Smooth muscle cell (in vitro differentiated cells): ENCODE measurements around the gene PPP1CA. TPM values are rescaled to one million over a fixed set of nuclear protein-coding genes. Genes with fewer than 3 reads are reported as not detected.

Experiments
- DNase-seq: peaks from one replicate; lab custom pipeline; 2025; ENCODE audit not compliant: unreplicated experiment; lab: John Stamatoyannopoulos, UW
- H2AFZ ChIP-seq: fragments of 200-600 bp; sonication (generic); 2 replicates; pipeline ENCODE4 v1.6.0; 2016; ENCODE audit warnings: antibody characterized with exemption, low read depth, mild to moderate bottlenecking
- H3F3A ChIP-seq: fragments of 200-600 bp; sonication (generic); 2 replicates; pipeline ENCODE4 v1.6.0; 2017; ENCODE audit warnings: antibody characterized with exemption, low read depth
- H3K27ac ChIP-seq: fragments of 200-600 bp; sonication (generic); 2 replicates; pipeline ENCODE4 v1.5.1; 2016; ENCODE audit warnings: low read depth, mild to moderate bottlenecking
- H3K27me3 ChIP-seq: fragments of 200-600 bp; sonication (generic); 2 replicates; pipeline ENCODE4 v1.6.1; 2016; ENCODE audit warnings: low read depth, mild to moderate bottlenecking
- H3K36me3 ChIP-seq: fragments of 200-600 bp; sonication (generic); 2 replicates; pipeline ENCODE4 v1.5.1; 2016; ENCODE audit warnings: low read depth
- H3K4me1 ChIP-seq: fragments of 200-600 bp; sonication (generic); 2 replicates; pipeline ENCODE4 v1.5.1; 2016; ENCODE audit warnings: low read depth
- H3K4me2 ChIP-seq: fragments of 200-600 bp; sonication (generic); 2 replicates; pipeline ENCODE4 v1.6.0; 2016; ENCODE audit warnings: mild to moderate bottlenecking
- H3K4me3 ChIP-seq: fragments of 200-600 bp; sonication (generic); 2 replicates; pipeline ENCODE4 v1.5.1; 2016; ENCODE audit warnings: mild to moderate bottlenecking
- H3K79me2 ChIP-seq: fragments of 200-600 bp; sonication (generic); 2 replicates; pipeline ENCODE4 v1.6.0; 2016; ENCODE audit warnings: low read depth, mild to moderate bottlenecking
- H3K9ac ChIP-seq: fragments of 200-600 bp; sonication (generic); 2 replicates; pipeline ENCODE4 v1.6.0; 2016; ENCODE audit warnings: low read depth
- H3K9me3 ChIP-seq: fragments of 200-600 bp; sonication (generic); replicated peaks from 2 replicates; pipeline ENCODE4 v1.5.1; 2016; ENCODE audit warnings: low read depth
- H4K20me1 ChIP-seq: fragments of 200-600 bp; sonication (generic); 2 replicates; pipeline ENCODE4 v1.6.0; 2016; ENCODE audit warnings: low read depth
- WGBS: methylation state at CpG from one replicate; pipeline ENCODE4 v1.1.7; 2016; ENCODE audit warnings: low lambda C conversion rate; 5-methylcytosine and 5-hydroxymethylcytosine counted together
- polyA plus RNA-seq: library from polyadenylated mRNA; unstranded; fragments of >200 nt; fragmentation: Nextera tagmentation; extraction: Ambion mirVana; gene quantifications from 2 replicates; pipeline ENCODE4 v1.2.1, GENCODE V29; 2016
- total RNA-seq: library from RNA; depleted of rRNA; stranded (reverse); fragments of >200 nt; gene quantifications from 2 replicates; pipeline ENCODE4 v1.2.3, GENCODE V29; 2014
- TF ChIP-seq, protein P1 (sequence below): fragments of 200-600 bp; sonication (generic); IDR thresholded peaks from 2 replicates; pipeline ENCODE4 v1.5.1; 2017; ENCODE audit warnings: borderline replicate concordance, mild to moderate bottlenecking, antibody characterized with exemption; ENCODE audit not compliant: insufficient read depth, poor library complexity, severe bottlenecking

The PPP1CA gene
- total and polyA plus RNA-seq, 2 experiments from 2014 or later = 123 to 210 TPM

DNA sequence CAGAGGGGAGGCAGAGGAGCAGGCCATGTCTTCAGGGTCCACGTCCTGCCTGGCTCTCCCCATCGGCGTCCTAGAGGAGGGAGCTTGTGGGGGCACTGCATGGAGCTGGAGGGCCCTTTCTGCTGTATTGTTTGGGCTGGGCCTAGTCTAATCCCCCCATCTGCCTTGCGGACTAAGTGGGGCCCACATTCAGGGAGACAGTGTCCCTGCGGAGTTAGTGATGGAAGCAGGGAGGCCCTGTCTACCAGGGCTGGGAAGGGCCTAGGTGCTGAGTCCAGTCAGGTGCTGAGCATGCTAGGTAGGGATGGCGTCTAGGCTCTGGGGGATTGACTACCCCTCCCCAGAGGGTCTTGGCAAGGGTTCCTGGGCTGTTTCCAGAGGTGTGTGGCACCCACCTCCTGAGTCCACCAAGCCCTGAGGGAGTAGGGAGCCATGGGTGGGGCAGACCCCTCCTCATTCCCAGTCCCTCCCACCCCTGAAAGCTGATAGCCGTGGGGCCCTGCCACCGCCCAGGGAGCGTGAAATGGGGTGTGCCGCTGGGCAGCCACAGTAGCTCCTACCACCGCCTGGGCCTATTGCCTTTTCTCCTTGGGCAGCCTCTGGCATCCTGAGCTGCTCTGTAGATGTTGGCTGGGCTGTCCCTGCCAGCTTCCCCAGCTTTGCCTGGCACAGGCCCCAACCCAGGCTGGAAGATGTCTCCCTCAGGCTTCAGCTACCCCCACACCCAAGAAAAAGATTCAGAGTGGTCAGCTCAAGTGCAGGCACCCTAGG, 46.5 kb downstream of the PPP1CA start:
- H3K79me2 ChIP-seq = peaks cover 14% of the 10 kb centered on the region
- DNase-seq = no peak
- H3K4me1 ChIP-seq = peaks cover 34% of the 10 kb centered on the region
- 75% methylated on average over 11 of the region's 11 CpGs for WGBS
- no peak overlapping the region for H2AFZ ChIP-seq
- peak overlapping the region; percentile 85 for H3K4me2 ChIP-seq
- H3K9me3 ChIP-seq = no peaks in the 10 kb centered on the region
- peak overlapping the region; percentile 98 for H3K27ac ChIP-seq
- peaks cover 5% of the 10 kb centered on the region for H4K20me1 ChIP-seq
- H3K4me3 ChIP-seq = no peak overlapping the region
- TF ChIP-seq, protein P1, sequence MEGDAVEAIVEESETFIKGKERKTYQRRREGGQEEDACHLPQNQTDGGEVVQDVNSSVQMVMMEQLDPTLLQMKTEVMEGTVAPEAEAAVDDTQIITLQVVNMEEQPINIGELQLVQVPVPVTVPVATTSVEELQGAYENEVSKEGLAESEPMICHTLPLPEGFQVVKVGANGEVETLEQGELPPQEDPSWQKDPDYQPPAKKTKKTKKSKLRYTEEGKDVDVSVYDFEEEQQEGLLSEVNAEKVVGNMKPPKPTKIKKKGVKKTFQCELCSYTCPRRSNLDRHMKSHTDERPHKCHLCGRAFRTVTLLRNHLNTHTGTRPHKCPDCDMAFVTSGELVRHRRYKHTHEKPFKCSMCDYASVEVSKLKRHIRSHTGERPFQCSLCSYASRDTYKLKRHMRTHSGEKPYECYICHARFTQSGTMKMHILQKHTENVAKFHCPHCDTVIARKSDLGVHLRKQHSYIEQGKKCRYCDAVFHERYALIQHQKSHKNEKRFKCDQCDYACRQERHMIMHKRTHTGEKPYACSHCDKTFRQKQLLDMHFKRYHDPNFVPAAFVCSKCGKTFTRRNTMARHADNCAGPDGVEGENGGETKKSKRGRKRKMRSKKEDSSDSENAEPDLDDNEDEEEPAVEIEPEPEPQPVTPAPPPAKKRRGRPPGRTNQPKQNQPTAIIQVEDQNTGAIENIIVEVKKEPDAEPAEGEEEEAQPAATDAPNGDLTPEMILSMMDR = no peak
- no peaks in the 10 kb centered on the region for H3K36me3 ChIP-seq
- H3K27me3 ChIP-seq = no peaks in the 10 kb centered on the region
- H3F3A ChIP-seq = peaks cover 27% of the 10 kb centered on the region
- H3K9ac ChIP-seq = peak overlapping the region; percentile 57

DNA sequence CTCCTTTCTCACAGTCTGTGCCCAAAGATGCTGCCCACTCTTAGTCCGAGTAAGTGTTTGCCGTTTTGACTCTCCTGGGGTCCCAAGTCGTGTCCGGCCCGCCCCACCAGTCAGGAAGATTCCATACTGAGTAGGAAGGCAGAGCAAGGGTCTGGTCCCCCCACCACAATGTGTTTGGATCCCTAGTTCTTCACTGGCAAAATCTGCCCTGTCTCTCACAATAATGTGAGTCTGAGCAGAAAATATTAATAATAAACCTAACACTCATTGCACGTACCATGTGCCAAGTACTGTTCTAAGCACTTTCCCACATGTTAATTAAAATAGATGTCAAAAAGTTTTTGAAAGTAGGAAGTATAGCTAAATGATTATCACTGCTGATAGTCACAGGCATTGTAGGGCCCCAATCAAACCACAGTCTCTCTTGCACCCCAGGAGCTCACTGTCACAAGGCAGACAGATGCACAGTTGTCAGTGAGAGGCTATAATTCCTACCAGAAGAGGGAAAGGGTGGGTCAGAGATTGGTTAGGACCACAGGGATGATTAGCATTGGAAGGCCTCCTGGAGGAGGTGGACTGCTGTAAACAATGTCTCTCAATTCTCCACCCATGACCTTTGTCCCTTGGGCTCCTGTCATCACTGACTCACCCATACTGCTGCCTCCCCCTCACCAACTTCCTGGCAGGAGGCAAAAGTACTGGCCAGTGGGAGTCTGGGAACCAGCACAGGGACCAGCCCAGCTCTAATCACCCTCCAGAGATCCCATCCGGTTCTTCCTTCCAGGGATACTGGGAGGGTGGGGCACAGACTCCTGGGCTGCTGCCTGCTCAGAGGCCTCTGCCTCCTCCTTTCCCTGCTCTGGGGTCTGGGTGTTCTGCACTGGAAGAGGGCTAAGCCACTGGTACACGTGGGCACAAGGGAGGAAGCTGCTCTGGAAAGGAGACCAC, 47.3 kb downstream of the PPP1CA start:
- H3K9ac ChIP-seq = peak overlapping the region; percentile 78
- H3K4me1 ChIP-seq = peaks cover 34% of the 10 kb centered on the region
- H3K4me2 ChIP-seq = peak overlapping the region; percentile 85
- H3K27me3 ChIP-seq = no peaks in the 10 kb centered on the region
- no peaks in the 10 kb centered on the region for H3K36me3 ChIP-seq
- no peaks in the 10 kb centered on the region for H3K9me3 ChIP-seq
- H2AFZ ChIP-seq = peak overlapping the region; percentile 22
- no peak for DNase-seq
- H3K4me3 ChIP-seq = peak overlapping the region; percentile 63
- H3K79me2 ChIP-seq = peaks cover 14% of the 10 kb centered on the region
- WGBS = 39% methylated on average over 8 of the region's 8 CpGs
- H4K20me1 ChIP-seq = peaks cover 5% of the 10 kb centered on the region
- peak overlapping the region; percentile 98 for H3K27ac ChIP-seq
- peaks cover 27% of the 10 kb centered on the region for H3F3A ChIP-seq
- TF ChIP-seq, protein P1 = peak; percentile 15

DNA sequence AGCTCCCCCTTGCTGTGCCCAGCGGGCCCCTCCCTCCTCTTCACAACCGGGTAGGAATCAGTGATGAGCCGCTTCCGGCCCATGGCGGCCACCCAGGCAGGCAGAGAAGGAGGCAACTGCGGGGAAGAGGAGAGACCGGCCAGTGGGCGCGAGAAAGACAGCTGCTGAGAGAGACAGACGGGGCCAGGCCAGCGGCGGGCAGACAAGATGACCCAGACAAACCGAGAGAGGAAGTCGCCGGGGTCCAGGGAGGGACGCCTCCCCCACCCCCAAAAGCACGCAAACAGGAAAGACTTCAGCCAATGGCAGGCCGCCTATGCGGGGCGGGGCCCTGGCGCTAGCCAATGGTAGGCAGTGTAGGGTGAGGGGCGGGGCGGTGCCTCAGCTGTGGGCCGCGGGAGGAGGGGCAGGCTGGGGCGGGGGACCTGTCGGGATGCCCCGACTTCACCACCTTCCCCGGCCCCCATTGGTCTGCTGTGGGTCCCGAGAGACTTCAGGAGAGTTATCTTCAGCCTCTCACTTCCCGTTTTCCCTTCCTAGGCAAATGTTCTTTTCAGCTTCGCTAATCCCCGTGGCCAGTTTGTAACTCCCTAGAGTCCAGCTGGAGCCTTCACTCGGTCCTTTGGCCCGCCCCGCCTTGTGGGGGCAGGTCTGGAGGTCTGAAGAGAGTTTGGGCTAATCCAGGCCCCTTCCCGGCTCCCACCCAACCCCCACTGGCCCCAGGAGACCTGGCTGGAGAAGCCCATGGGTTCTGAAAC, 48.2 kb downstream of the PPP1CA start, which contains the start of gene POLD4:
Gene POLD4 (minus strand): TSS at position 230 of the 758 bp plus-strand sequence. CDS start 147 bp downstream, at position 83.
- WGBS = 2% methylated on average over 32 of the region's 37 CpGs
- DNase-seq = peak; percentile 90
- Histone ChIP-seq H3K9ac (peak within 1 kb of the TSS; percentile 96), H3F3A (peaks cover 27% of the 10 kb centered on the region), H3K4me1 (peaks cover 34% of the 10 kb centered on the region), H3K4me3 (peak within 1 kb of the TSS; percentile 63), H3K79me2 (peaks cover 14% of the 10 kb centered on the region), H4K20me1 (peaks cover 5% of the 10 kb centered on the region), H3K36me3 (no peaks in the 10 kb centered on the region), H3K9me3 (no peaks in the 10 kb centered on the region), H3K4me2 (peak within 1 kb of the TSS; percentile 85), H2AFZ (peak within 1 kb of the TSS; percentile 78), H3K27me3 (no peaks in the 10 kb centered on the region), H3K27ac (peak within 1 kb of the TSS; percentile 98)
- TF ChIP-seq, protein P1 = no peak
